GM23338 (cell line): ENCODE measurements around the gene CHST4. TPM values are rescaled to one million over a fixed set of nuclear protein-coding genes. Genes with fewer than 3 reads are reported as not detected.

ENCODE experiments used
- ATAC-seq: fragments of 200-7000 bp; cut with Tn5 transposase; 3 replicates; pipeline ENCODE4 v1.9.1; 2020
- DNase-seq: peaks from one replicate; pipeline ENCODE4 v3.0.0-alpha.2; 2015; ENCODE audit warnings: low spot score
- H2AFZ ChIP-seq: fragments of 200-600 bp; sonication (generic); 2 replicates; pipeline ENCODE4 v1.8.0; 2016; ENCODE audit warnings: antibody characterized with exemption, mild to moderate bottlenecking, moderate library complexity
- H3F3A ChIP-seq: fragments of 200-600 bp; sonication (generic); replicated peaks from 2 replicates; pipeline ENCODE4 v1.8.0; 2017; ENCODE audit warnings: antibody characterized with exemption, mixed run types, low read depth
- H3K27ac ChIP-seq: fragments of 200-600 bp; sonication (generic); 2 replicates; pipeline ENCODE4 v1.6.1; 2016; ENCODE audit warnings: low read depth
- H3K27me3 ChIP-seq: fragments of 200-600 bp; sonication (generic); 2 replicates; pipeline ENCODE4 v1.8.0; 2016; ENCODE audit warnings: mild to moderate bottlenecking, mixed run types, moderate library complexity; ENCODE audit not compliant: insufficient read depth
- H3K36me3 ChIP-seq: fragments of 200-600 bp; sonication (generic); 2 replicates; pipeline ENCODE4 v1.8.0; 2016; ENCODE audit warnings: mild to moderate bottlenecking; ENCODE audit not compliant: insufficient read depth
- H3K4me1 ChIP-seq: fragments of 200-600 bp; sonication (generic); 2 replicates; pipeline ENCODE4 v1.8.0; 2016; ENCODE audit warnings: mild to moderate bottlenecking, moderate library complexity; ENCODE audit not compliant: insufficient read depth
- H3K4me2 ChIP-seq: fragments of 200-600 bp; sonication (generic); 2 replicates; pipeline ENCODE4 v1.7.1; 2017; ENCODE audit warnings: mixed run types
- H3K4me3 ChIP-seq: fragments of 200-600 bp; sonication (generic); 2 replicates; pipeline ENCODE4 v1.6.1; 2016; ENCODE audit warnings: mixed run types
- H3K79me2 ChIP-seq: fragments of 200-600 bp; sonication (generic); replicated peaks from 2 replicates; pipeline ENCODE4 v1.8.0; 2017; ENCODE audit warnings: mild to moderate bottlenecking; ENCODE audit not compliant: insufficient read depth
- H3K9me2 ChIP-seq: fragments of 200-600 bp; sonication (generic); 2 replicates; pipeline ENCODE4 v1.8.0; 2017; ENCODE audit not compliant: insufficient read depth
- H4K20me1 ChIP-seq: fragments of 200-600 bp; sonication (generic); replicated peaks from 2 replicates; pipeline ENCODE4 v1.8.0; 2017; ENCODE audit warnings: mild to moderate bottlenecking; ENCODE audit not compliant: insufficient read depth
- H3K27ac Mint-ChIP-seq: 2 replicates; pipeline ENCODE4 v1.8.0; 2020; ENCODE audit warnings: inconsistent platforms, mild to moderate bottlenecking, moderate library complexity, mixed read lengths
- H3K27me3 Mint-ChIP-seq: 3 replicates; pipeline ENCODE4 v1.8.0; 2022; ENCODE audit warnings: low read depth, mild to moderate bottlenecking, moderate library complexity, mixed read lengths, inconsistent platforms; ENCODE audit not compliant: insufficient read depth, poor library complexity
- H3K36me3 Mint-ChIP-seq: 3 replicates; pipeline ENCODE4 v1.8.0; 2021; ENCODE audit warnings: low read depth, mild to moderate bottlenecking, inconsistent platforms, moderate library complexity, mixed read lengths
- H3K4me1 Mint-ChIP-seq: 3 replicates; pipeline ENCODE4 v1.8.0; 2020; ENCODE audit warnings: mild to moderate bottlenecking, inconsistent platforms, mixed read lengths
- H3K4me3 Mint-ChIP-seq: 3 replicates; pipeline ENCODE4 v1.8.0; 2021; ENCODE audit warnings: moderate library complexity, mild to moderate bottlenecking, inconsistent platforms, mixed read lengths
- H3K9me3 Mint-ChIP-seq: 3 replicates; pipeline ENCODE4 v1.8.0; 2020; ENCODE audit warnings: moderate library complexity, mild to moderate bottlenecking, inconsistent platforms, mixed read lengths
- CREB1 ChIP-seq: fragments of 250-450 bp; sonication (Bioruptor Pico); IDR thresholded peaks from 2 replicates; pipeline ENCODE4 v1.5.0; 2020; ENCODE audit warnings: low read depth, mild to moderate bottlenecking, moderate library complexity
- CTCF ChIP-seq, 2 experiments: fragments of 200-600 bp in 1 of 2; sonication (generic) in 1 of 2; conservative IDR thresholded peaks; 2 replicates each; pipeline versions ENCODE4 v1.5.1 to v1.6.1; 2016 to 2017; ENCODE audit warnings: antibody characterized with exemption in 2 of 2, low read depth in 2 of 2, mild to moderate bottlenecking in 2 of 2, moderate library complexity in 1 of 2
- ETS1 ChIP-seq: IDR thresholded peaks from 2 replicates; pipeline ENCODE4 v1.6.1; 2016; ENCODE audit warnings: antibody characterized with exemption
- EZH2 ChIP-seq: fragments of 200-600 bp; sonication (generic); IDR thresholded peaks from one replicate; pipeline ENCODE4 v1.8.0; 2017; ENCODE audit warnings: antibody characterized with exemption, mild to moderate bottlenecking, low read depth; ENCODE audit not compliant: unreplicated experiment
- EZH2phosphoT487 ChIP-seq: fragments of 200-600 bp; sonication (generic); IDR thresholded peaks from one replicate; pipeline ENCODE4 v1.8.1; 2018; ENCODE audit warnings: antibody characterized with exemption; ENCODE audit not compliant: unreplicated experiment
- JUNB ChIP-seq: IDR thresholded peaks from one replicate; pipeline ENCODE4 v1.6.1; 2016; ENCODE audit warnings: antibody characterized with exemption; ENCODE audit not compliant: unreplicated experiment
- NANOG ChIP-seq: IDR thresholded peaks from 2 replicates; pipeline ENCODE4 v1.6.1; 2016; ENCODE audit warnings: antibody characterized with exemption, borderline replicate concordance
- POLR2AphosphoS5 ChIP-seq: IDR thresholded peaks from 2 replicates; pipeline ENCODE4 v1.6.1; 2016; ENCODE audit warnings: antibody characterized with exemption, low read depth
- STAT1 ChIP-seq: IDR thresholded peaks from one replicate; pipeline ENCODE4 v1.6.1; 2016; ENCODE audit warnings: antibody characterized with exemption; ENCODE audit not compliant: unreplicated experiment
- ZNF114 ChIP-seq: fragments of 250-450 bp; sonication (Bioruptor Pico); IDR thresholded peaks from 2 replicates; pipeline ENCODE4 v1.5.0; 2020; ENCODE audit warnings: mild to moderate bottlenecking, moderate library complexity
- ZNF331 ChIP-seq: fragments of 250-450 bp; sonication (Bioruptor Pico); IDR thresholded peaks from 2 replicates; pipeline ENCODE4 v1.5.0; 2020; ENCODE audit warnings: low read depth, mild to moderate bottlenecking, moderate library complexity
- polyA plus RNA-seq: library from polyadenylated mRNA; unstranded; fragments of >200 nt; fragmentation: Nextera tagmentation; extraction: Ambion mirVana; gene quantifications from 2 replicates; pipeline ENCODE4 v1.2.1, GENCODE V29; 2016
- total RNA-seq: library from RNA; depleted of rRNA; stranded (reverse); fragments of >200 nt; shearing (Covaris generic); gene quantifications from 2 replicates; pipeline ENCODE4 v1.2.3, GENCODE V29; 2014
- TF ChIP-seq, protein P1 (sequence below): IDR thresholded peaks from one replicate; pipeline ENCODE4 v1.6.1; 2018; ENCODE audit warnings: antibody characterized with exemption; ENCODE audit not compliant: unreplicated experiment
- TF ChIP-seq, protein P2 (sequence below): fragments of 250-450 bp; sonication (Bioruptor Pico); IDR thresholded peaks from 2 replicates; pipeline ENCODE4 v1.5.0; 2020; ENCODE audit warnings: mild to moderate bottlenecking, moderate library complexity

Gene CHST4
- total and polyA plus RNA-seq, 2 experiments from 2014 or later = 5.5 to 17.8 TPM

DNA sequence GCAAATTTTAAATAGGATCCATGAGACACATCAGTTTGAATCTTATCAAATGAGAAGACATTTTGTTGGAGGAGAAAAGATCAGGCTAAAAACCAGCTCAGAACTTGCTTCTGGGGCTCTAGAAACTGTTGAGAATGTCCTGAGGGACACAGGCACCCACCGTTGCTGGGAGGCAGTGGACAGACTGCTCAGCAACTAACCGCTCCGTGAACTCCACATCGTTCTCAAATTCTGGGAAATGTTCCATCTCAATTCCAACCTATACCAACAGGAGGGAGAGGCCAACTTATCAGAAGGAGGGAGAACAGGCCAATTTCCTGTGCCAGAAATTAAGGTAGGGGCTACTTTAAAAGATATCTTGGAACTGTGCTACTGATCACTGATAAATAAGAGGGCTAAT lies 42.3 kb downstream of the CHST4 start:
- no peak for TF ChIP-seq ETS1
- TF ChIP-seq JUNB = no peak
- TF ChIP-seq CREB1 (CRISPR knock-in tag) = no peak
- TF ChIP-seq ZNF114 = no peak
- TF ChIP-seq, protein P1, sequence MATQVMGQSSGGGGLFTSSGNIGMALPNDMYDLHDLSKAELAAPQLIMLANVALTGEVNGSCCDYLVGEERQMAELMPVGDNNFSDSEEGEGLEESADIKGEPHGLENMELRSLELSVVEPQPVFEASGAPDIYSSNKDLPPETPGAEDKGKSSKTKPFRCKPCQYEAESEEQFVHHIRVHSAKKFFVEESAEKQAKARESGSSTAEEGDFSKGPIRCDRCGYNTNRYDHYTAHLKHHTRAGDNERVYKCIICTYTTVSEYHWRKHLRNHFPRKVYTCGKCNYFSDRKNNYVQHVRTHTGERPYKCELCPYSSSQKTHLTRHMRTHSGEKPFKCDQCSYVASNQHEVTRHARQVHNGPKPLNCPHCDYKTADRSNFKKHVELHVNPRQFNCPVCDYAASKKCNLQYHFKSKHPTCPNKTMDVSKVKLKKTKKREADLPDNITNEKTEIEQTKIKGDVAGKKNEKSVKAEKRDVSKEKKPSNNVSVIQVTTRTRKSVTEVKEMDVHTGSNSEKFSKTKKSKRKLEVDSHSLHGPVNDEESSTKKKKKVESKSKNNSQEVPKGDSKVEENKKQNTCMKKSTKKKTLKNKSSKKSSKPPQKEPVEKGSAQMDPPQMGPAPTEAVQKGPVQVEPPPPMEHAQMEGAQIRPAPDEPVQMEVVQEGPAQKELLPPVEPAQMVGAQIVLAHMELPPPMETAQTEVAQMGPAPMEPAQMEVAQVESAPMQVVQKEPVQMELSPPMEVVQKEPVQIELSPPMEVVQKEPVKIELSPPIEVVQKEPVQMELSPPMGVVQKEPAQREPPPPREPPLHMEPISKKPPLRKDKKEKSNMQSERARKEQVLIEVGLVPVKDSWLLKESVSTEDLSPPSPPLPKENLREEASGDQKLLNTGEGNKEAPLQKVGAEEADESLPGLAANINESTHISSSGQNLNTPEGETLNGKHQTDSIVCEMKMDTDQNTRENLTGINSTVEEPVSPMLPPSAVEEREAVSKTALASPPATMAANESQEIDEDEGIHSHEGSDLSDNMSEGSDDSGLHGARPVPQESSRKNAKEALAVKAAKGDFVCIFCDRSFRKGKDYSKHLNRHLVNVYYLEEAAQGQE = no peak
- no peak for TF ChIP-seq CTCF (conservative IDR thresholded peaks at IDR 0.05; ENCODE audit: low read depth in 2 of 2)
- TF ChIP-seq STAT1 = no peak
- no peak for TF ChIP-seq EZH2phosphoT487
- TF ChIP-seq, protein P2, sequence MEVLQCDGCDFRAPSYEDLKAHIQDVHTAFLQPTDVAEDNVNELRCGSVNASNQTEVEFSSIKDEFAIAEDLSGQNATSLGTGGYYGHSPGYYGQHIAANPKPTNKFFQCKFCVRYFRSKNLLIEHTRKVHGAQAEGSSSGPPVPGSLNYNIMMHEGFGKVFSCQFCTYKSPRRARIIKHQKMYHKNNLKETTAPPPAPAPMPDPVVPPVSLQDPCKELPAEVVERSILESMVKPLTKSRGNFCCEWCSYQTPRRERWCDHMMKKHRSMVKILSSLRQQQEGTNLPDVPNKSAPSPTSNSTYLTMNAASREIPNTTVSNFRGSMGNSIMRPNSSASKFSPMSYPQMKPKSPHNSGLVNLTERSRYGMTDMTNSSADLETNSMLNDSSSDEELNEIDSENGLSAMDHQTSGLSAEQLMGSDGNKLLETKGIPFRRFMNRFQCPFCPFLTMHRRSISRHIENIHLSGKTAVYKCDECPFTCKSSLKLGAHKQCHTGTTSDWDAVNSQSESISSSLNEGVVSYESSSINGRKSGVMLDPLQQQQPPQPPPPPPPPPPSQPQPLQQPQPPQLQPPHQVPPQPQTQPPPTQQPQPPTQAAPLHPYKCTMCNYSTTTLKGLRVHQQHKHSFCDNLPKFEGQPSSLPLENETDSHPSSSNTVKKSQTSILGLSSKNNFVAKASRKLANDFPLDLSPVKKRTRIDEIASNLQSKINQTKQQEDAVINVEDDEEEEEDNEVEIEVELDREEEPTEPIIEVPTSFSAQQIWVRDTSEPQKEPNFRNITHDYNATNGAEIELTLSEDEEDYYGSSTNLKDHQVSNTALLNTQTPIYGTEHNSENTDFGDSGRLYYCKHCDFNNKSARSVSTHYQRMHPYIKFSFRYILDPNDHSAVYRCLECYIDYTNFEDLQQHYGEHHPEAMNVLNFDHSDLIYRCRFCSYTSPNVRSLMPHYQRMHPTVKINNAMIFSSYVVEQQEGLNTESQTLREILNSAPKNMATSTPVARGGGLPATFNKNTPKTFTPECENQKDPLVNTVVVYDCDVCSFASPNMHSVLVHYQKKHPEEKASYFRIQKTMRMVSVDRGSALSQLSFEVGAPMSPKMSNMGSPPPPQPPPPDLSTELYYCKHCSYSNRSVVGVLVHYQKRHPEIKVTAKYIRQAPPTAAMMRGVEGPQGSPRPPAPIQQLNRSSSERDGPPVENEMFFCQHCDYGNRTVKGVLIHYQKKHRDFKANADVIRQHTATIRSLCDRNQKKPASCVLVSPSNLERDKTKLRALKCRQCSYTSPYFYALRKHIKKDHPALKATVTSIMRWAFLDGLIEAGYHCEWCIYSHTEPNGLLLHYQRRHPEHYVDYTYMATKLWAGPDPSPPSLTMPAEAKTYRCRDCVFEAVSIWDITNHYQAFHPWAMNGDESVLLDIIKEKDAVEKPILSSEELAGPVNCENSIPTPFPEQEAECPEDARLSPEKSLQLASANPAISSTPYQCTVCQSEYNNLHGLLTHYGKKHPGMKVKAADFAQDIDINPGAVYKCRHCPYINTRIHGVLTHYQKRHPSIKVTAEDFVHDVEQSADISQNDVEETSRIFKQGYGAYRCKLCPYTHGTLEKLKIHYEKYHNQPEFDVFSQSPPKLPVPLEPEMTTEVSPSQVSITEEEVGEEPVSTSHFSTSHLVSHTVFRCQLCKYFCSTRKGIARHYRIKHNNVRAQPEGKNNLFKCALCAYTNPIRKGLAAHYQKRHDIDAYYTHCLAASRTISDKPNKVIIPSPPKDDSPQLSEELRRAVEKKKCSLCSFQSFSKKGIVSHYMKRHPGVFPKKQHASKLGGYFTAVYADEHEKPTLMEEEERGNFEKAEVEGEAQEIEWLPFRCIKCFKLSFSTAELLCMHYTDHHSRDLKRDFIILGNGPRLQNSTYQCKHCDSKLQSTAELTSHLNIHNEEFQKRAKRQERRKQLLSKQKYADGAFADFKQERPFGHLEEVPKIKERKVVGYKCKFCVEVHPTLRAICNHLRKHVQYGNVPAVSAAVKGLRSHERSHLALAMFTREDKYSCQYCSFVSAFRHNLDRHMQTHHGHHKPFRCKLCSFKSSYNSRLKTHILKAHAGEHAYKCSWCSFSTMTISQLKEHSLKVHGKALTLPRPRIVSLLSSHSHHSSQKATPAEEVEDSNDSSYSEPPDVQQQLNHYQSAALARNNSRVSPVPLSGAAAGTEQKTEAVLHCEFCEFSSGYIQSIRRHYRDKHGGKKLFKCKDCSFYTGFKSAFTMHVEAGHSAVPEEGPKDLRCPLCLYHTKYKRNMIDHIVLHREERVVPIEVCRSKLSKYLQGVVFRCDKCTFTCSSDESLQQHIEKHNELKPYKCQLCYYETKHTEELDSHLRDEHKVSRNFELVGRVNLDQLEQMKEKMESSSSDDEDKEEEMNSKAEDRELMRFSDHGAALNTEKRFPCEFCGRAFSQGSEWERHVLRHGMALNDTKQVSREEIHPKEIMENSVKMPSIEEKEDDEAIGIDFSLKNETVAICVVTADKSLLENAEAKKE (CRISPR knock-in tag) = no peak
- TF ChIP-seq POLR2AphosphoS5 = no peak
- TF ChIP-seq NANOG = no peak
- no peak for TF ChIP-seq ZNF331
- TF ChIP-seq EZH2 = no peak
- ATAC-seq = no peak
- no peak for DNase-seq
- no peaks in the 10 kb centered on the region for H3K4me1 ChIP-seq
- peaks cover 9% of the 10 kb centered on the region for H3K27me3 Mint-ChIP-seq
- H2AFZ ChIP-seq = no peak overlapping the region
- no peak overlapping the region for H3K4me3 Mint-ChIP-seq
- H3K4me1 Mint-ChIP-seq = peaks cover 11% of the 10 kb centered on the region
- H3K27ac ChIP-seq = no peak overlapping the region
- no peaks in the 10 kb centered on the region for H3K36me3 Mint-ChIP-seq
- H4K20me1 ChIP-seq = no peaks in the 10 kb centered on the region
- no peaks in the 10 kb centered on the region for H3K9me3 Mint-ChIP-seq
- H3F3A ChIP-seq = no peaks in the 10 kb centered on the region
- H3K4me2 ChIP-seq = no peak overlapping the region
- H3K36me3 ChIP-seq = no peaks in the 10 kb centered on the region
- H3K4me3 ChIP-seq = no peak overlapping the region
- H3K79me2 ChIP-seq = no peaks in the 10 kb centered on the region
- no peak overlapping the region for H3K27ac Mint-ChIP-seq
- H3K27me3 ChIP-seq = no peaks in the 10 kb centered on the region
- no peaks in the 10 kb centered on the region for H3K9me2 ChIP-seq
